HepG2 (cell line): ENCODE measurements around the gene PEMT. TPM values are rescaled to one million over a fixed set of nuclear protein-coding genes. Genes with fewer than 3 reads are reported as not detected.

Experiments used
- ARID5B ChIP-seq: IDR thresholded peaks from 2 replicates; pipeline ENCODE4 v1.4.0; 2020; ENCODE audit warnings: mild to moderate bottlenecking, missing genetic modification reagents
- ASH2L ChIP-seq: fragments of 300-600, 200-600 bp; sonication (generic); IDR thresholded peaks from 2 replicates; pipeline ENCODE4 v1.7.0; 2017; ENCODE audit warnings: low read depth, mild to moderate bottlenecking, moderate library complexity, mixed read lengths, low read length; ENCODE audit not compliant: insufficient read length
- FOXO1 ChIP-seq: sonication (generic); formaldehyde crosslinking; IDR thresholded peaks from 2 replicates; pipeline ENCODE4 v1.4.0; 2020; ENCODE audit warnings: missing genetic modification reagents
- GATAD2A ChIP-seq: IDR thresholded peaks from 2 replicates; pipeline ENCODE4 v1.6.1; 2016
- LCORL ChIP-seq, 2 experiments: fragments of 450-650 bp in 1 of 2; sonication (generic) in 1 of 2; formaldehyde crosslinking in 1 of 2; IDR thresholded peaks; 2 replicates each; pipeline versions ENCODE4 v1.5.0 to v1.6.1; 2017 to 2020; ENCODE audit warnings: antibody characterized with exemption in 1 of 2, missing genetic modification reagents in 1 of 2
- PHF21A ChIP-seq: sonication (generic); formaldehyde crosslinking; IDR thresholded peaks from 2 replicates; pipeline ENCODE4 v1.5.0; 2020; ENCODE audit warnings: mild to moderate bottlenecking, missing genetic modification reagents
- RBM39 ChIP-seq: fragments of 200-400 bp; formaldehyde crosslinking; IDR thresholded peaks from one replicate; pipeline ENCODE4 v1.6.1; 2018; ENCODE audit warnings: antibody characterized with exemption, mild to moderate bottlenecking, low read depth, low read length; ENCODE audit not compliant: poor library complexity, severe bottlenecking
- RFXAP ChIP-seq: sonication (generic); formaldehyde crosslinking; IDR thresholded peaks from 2 replicates; pipeline ENCODE4 v1.4.0; 2020; ENCODE audit warnings: missing genetic modification reagents, borderline replicate concordance
- SALL1 ChIP-seq: sonication (generic); formaldehyde crosslinking; IDR thresholded peaks from 2 replicates; pipeline ENCODE4 v1.8.0; 2022; ENCODE audit warnings: mild to moderate bottlenecking, missing genetic modification reagents
- SKI ChIP-seq: fragments of 450-650 bp; IDR thresholded peaks from one replicate; pipeline ENCODE4 v1.6.1; 2018; ENCODE audit warnings: mild to moderate bottlenecking; ENCODE audit not compliant: partially characterized antibody
- SRF ChIP-seq: IDR thresholded peaks from 2 replicates; pipeline ENCODE4 v1.6.1; 2011; ENCODE audit warnings: mild to moderate bottlenecking, low read depth, low read length, moderate library complexity
- SUZ12 ChIP-seq: fragments of 150-350 bp; IDR thresholded peaks from 2 replicates; pipeline ENCODE4 v1.6.1; 2014; ENCODE audit warnings: low read depth, low read length
- TARDBP ChIP-seq: sonication (generic); formaldehyde crosslinking; IDR thresholded peaks from 2 replicates; pipeline ENCODE4 v1.8.0; 2022; ENCODE audit warnings: mild to moderate bottlenecking, missing genetic modification reagents
- TBX2 ChIP-seq: sonication (generic); formaldehyde crosslinking; IDR thresholded peaks from 2 replicates; pipeline ENCODE4 v1.5.0; 2020; ENCODE audit warnings: missing genetic modification reagents, mild to moderate bottlenecking, borderline replicate concordance
- TEAD3 ChIP-seq: optimal IDR thresholded peaks from 2 replicates; pipeline ENCODE3; 2016; ENCODE audit warnings: borderline replicate concordance
- THAP11 ChIP-seq: IDR thresholded peaks from 2 replicates; pipeline ENCODE4 v1.6.1; 2016; ENCODE audit warnings: missing biosample characterization, missing genetic modification reagents
- ZFP91 ChIP-seq: sonication (generic); formaldehyde crosslinking; IDR thresholded peaks from 2 replicates; pipeline ENCODE4 v1.9.0; 2022; ENCODE audit warnings: missing genetic modification reagents, mild to moderate bottlenecking, borderline replicate concordance
- ZFX ChIP-seq: sonication (generic); formaldehyde crosslinking; IDR thresholded peaks from 2 replicates; pipeline ENCODE4 v1.4.0; 2020; ENCODE audit warnings: mild to moderate bottlenecking, low read depth, missing genetic modification reagents, moderate library complexity
- ZNF446 ChIP-seq: sonication (generic); formaldehyde crosslinking; IDR thresholded peaks from 2 replicates; pipeline ENCODE4 v1.5.0; 2020; ENCODE audit warnings: mild to moderate bottlenecking, missing genetic modification reagents
- ZNF607 ChIP-seq: sonication (generic); formaldehyde crosslinking; IDR thresholded peaks from 2 replicates; pipeline ENCODE4 v1.5.1; 2020; ENCODE audit warnings: missing genetic modification reagents, mild to moderate bottlenecking, borderline replicate concordance
- ZNF747 ChIP-seq: sonication (generic); formaldehyde crosslinking; IDR thresholded peaks from 2 replicates; pipeline ENCODE4 v1.8.1; 2023; ENCODE audit warnings: missing genetic modification reagents, mild to moderate bottlenecking, borderline replicate concordance
- ZSCAN20 ChIP-seq: sonication (generic); formaldehyde crosslinking; IDR thresholded peaks from 2 replicates; pipeline ENCODE4 v1.4.0; 2020; ENCODE audit warnings: missing genetic modification reagents, mild to moderate bottlenecking, borderline replicate concordance
- polyA plus RNA-seq, 8 experiments: library from polyadenylated mRNA; depleted of rRNA in 3 of 8; stranded (reverse) in 7 of 8; unstranded in 1 of 8; fragments of >200 nt; fragmentation: Illumina TruSeq in 4 of 8; extraction: Trizol in 4 of 8; gene quantifications; 2 replicates each; pipeline versions ENCODE4 v1.2.1 to v1.2.3, GENCODE V29; 2011 to 2016; ENCODE audit warnings: low read depth in 4 of 8, missing spikeins in 1 of 8, mixed read lengths in 1 of 8; ENCODE audit not compliant: insufficient read depth in 1 of 8
- total RNA-seq, 5 experiments: library from RNA; depleted of rRNA; stranded (reverse); fragments of >200 nt; fragmentation: Illumina TruSeq; extraction: Trizol; gene quantifications; 2 replicates each; pipeline ENCODE4 v1.2.3, GENCODE V29; 2016; ENCODE audit warnings: low read depth in 1 of 5
- TF ChIP-seq, protein P1 (sequence below): sonication (generic); formaldehyde crosslinking; IDR thresholded peaks from 2 replicates; pipeline ENCODE4 v1.9.0; 2021; ENCODE audit warnings: missing genetic modification reagents, borderline replicate concordance

The PEMT gene
- total and polyA plus RNA-seq, 2 of the 13 experiments (the other 11 are each of a cell fraction or from before 2014, with no cell fraction given): 31.7 to 43.6 TPM

- TF ChIP-seq ARID5B (peak; percentile 13; the same call in 1 of the 2 replicates), SUZ12 (no peak), RBM39 (peak; percentile 83), SKI (no peak), ASH2L (no peak), ZSCAN20 (CRISPR knock-in tag) (no peak), ZNF607 (0 out of 2 replicates have a peak, but pooled peaks have one; percentile 22), TARDBP (CRISPR knock-in tag) (0 out of 2 replicates have a peak, but pooled peaks have one; percentile 24), TBX2 (CRISPR knock-in tag) (0 out of 2 replicates have a peak, but pooled peaks have one; percentile 18), GATAD2A (CRISPR knock-in tag) (peak; percentile 43; the same call in 1 of the 2 replicates), SRF (no peak), ZFX (CRISPR knock-in tag) (peak; percentile 79), RFXAP (no peak), ZFP91 (CRISPR knock-in tag) (0 out of 2 replicates have a peak, but pooled peaks have one; percentile 41), LCORL (IDR thresholded peaks at IDR 0.05) (no peak), LCORL (CRISPR knock-in tag; IDR thresholded peaks at IDR 0.05) (peak; percentile 51; the same call in 1 of the 2 replicates), ZNF747 (CRISPR knock-in tag) (no peak), ZNF446 (CRISPR knock-in tag) (no peak), SALL1 (CRISPR knock-in tag) (peak; percentile 52; the same call in 1 of the 2 replicates), TEAD3 (peak; percentile 4), THAP11 (CRISPR knock-in tag) (0 out of 2 replicates have a peak, but pooled peaks have one; percentile 32), FOXO1 (CRISPR knock-in tag) (no peak), PHF21A (CRISPR knock-in tag) (no peak)
- TF ChIP-seq, protein P1, sequence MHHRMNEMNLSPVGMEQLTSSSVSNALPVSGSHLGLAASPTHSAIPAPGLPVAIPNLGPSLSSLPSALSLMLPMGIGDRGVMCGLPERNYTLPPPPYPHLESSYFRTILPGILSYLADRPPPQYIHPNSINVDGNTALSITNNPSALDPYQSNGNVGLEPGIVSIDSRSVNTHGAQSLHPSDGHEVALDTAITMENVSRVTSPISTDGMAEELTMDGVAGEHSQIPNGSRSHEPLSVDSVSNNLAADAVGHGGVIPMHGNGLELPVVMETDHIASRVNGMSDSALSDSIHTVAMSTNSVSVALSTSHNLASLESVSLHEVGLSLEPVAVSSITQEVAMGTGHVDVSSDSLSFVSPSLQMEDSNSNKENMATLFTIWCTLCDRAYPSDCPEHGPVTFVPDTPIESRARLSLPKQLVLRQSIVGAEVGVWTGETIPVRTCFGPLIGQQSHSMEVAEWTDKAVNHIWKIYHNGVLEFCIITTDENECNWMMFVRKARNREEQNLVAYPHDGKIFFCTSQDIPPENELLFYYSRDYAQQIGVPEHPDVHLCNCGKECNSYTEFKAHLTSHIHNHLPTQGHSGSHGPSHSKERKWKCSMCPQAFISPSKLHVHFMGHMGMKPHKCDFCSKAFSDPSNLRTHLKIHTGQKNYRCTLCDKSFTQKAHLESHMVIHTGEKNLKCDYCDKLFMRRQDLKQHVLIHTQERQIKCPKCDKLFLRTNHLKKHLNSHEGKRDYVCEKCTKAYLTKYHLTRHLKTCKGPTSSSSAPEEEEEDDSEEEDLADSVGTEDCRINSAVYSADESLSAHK (CRISPR knock-in tag): no peak
These were observed 22.7 kb downstream of the PEMT start (continued) for GRCh38 chr17:17568772-17569195.
